LHCN-M2 (cell line): Measurements from ENCODE around the gene DLG1. TPM values are rescaled to one million over a fixed set of nuclear protein-coding genes. Genes with fewer than 3 reads are reported as not detected.
"Not testable (repeated sequence)": the region's sequence is repeated elsewhere in the genome, so short reads cannot be mapped to it uniquely, and the experiment has no call there.

Experiments used
- DNase-seq: peaks from one replicate; pipeline ENCODE4 v3.0.0-alpha.2; 2012; ENCODE audit warnings: low read depth
- total RNA-seq: library from RNA; depleted of rRNA; stranded (reverse); fragments of >200 nt; gene quantifications from 2 replicates; pipeline ENCODE4 v1.2.3, GENCODE V29; 2014

Gene DLG1
- total RNA-seq, 1 experiment from 2014 or later = 107 TPM

DNA sequence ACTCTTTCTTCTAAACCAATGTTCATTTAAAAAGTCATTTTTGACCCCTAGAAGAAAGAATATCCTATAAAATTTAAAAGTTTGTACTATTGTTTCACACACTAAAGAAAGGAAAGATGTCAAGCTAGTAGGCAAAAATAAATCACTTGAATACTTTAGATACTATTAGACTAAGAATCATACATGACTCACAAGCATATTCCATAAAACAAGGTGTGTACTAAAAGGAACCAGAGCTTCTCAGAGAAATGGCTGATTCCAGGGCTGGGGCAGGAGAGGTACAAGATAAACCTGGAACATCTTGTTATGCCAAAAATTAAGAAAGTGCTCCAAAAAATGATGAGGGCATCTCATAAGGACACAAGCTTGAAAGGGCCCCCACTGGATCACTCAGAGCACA lies 8.7 kb downstream of the DLG1 start:
- DNase-seq = no peak

DNA sequence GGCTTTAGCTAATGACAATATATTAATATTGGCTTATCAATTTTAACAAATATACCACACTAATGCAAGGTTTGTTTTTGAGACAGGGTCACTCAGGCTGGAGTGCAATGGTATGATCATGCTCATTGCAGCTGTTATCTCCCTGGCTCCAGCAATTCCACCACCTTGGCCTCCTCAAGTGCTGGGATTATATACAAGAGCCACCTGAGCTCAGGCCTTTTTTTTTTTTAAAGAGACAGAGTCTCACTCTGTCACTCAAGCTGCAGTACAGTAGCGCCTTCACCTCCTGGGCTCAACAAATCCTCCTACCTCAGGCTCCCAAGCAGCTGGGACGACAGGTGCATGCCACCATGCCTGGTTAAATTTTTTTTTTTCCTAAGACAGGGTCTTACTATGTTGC lies 11.7 kb downstream of the DLG1 start:
- DNase-seq = no peak

DNA sequence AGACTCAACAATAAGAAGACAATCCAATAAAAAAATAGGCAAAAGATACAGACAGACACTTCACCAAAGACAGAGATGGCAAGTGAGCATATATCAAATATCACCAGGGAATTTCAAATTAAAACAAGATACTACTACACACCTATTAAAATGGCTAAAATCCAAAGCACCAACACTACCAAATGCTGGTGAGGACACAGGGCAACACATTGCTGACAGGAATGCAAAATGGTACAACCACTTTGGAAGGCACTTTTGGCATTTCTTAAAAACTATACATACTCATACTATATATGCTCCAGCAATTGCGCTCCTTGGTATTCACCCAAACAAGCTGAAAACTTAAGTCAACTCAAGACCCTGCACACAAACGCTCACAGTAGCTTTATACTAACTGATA lies 12.9 kb downstream of the DLG1 start:
- no peak for DNase-seq

DNA sequence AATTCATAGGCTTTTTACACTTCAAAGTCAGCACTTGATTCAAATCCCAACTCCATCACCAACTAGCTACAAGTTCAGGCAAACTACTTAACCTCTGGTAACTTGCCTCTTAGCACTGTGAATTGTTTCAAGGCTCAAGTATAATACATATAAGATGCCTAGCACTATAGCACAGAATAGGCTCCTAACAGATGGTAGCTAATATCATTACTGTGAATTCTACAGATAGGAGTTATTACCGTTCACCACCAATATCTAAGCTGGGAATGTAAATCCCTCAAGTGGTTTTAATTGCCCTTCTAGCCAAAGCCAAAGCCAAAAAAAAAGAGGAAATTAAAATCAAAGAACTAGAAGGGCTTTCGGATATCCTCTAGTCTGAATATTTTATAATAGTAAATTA lies 15.4 kb downstream of the DLG1 start:
- no peak for DNase-seq

DNA sequence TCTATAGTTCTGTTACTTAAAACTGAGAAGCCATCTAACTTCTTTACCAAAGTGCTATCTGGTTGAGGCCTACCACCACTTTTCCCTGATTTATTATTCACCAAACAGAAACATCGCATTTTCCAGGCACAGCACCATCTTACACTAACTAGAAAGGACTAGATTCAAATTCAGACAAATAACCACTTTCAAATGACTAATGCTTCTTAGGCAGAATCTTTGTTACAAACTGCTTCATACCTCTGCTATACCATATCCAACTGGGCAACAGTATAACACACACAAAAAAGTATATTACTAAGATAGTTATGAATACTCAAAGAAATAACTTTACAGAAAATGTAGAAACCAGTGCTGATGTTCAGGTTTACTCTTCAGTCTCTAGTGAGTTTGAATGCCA lies 16.6 kb downstream of the DLG1 start:
- DNase-seq = no peak

DNA sequence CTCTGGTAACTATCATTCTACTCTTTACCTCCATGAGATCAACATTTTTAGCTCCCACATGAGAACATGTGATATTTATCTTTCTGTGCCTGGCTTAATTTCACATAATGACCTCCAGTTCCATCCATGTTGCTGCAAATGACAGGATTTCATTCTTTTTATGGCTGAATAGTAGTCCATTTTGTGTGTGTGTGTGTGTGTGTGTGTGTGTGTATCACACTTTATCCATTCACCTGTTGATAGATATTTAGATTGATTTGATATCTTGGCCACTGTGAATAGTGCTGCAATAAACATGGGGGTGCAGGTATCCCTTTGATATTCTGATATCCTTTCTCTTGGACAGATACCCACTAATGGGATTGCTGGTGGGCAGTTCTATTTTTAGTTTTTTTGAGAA lies 18.3 kb downstream of the DLG1 start:
- DNase-seq = no peak

DNA sequence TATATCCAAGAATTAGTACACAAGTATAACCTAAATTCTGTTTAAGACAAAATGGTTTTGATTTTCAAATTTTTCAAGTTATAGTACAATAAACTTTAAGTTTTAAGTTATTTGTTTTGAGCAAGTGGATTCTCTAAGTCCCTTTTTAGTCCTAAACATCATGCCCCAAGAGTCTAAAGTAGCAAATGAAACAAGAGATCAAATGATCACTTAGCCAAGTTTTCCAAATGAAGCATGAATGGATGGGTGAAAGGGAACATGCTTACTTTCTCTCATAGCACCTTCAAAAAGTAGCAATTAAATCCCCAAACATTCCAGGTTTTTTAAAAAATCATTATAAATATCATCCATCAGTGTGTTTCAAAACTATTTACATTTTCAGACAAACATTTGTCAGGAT lies 19.5 kb downstream of the DLG1 start:
- no peak for DNase-seq

DNA sequence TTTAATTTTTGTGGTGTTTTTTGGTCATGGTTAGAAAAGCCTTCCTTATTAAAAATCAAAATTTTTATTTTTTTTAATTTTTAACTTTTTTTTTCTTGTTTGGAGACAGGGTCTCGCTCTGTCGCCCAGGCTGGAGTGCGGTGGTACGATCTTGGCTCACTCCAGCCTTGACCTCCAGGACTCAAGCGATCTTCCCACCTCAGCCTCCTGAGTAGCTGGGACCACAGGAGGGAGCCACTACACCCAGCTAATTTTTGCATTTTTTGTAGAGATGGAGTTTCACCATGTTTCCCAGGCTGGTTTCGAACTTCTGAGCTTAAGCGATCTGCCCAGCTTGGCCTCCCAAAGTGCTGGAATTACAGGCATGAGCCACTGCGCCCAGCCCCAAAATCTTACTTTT lies 21.6 kb downstream of the DLG1 start:
- DNase-seq = not testable (repeated sequence)

DNA sequence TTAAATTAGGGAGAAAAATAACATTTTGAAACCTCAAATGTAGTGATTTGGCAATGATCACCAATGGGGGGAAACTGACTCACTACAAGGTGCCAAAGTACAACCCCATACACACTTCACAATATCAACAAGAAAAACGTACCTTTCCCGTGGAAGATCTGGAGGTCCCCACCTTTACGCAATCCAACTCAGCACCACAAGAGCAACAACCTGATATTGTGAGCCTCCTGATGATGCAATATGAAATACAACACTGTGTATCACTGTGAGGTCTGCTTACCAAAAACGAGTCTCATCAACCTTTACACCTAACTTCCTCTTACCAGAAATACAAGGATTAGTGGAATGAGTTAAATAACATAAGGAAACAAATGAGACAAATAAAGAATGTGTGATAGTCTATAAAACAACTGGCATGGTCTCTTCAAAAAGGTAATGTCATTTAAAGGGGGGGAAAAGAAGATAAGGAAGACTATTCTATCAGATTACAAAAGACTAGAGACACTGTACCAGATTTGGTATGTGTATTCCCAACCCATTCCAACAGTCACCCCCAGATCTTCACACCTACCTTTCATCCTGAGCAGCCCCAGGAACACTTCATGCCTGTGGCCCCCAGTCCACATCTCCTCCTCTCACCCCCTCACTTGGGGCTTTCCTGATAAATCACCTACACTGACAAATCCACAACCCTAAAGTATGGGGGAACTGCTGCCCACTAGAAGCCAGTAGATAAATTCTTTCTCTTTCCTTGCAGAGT lies 27.7 kb downstream of the DLG1 start:
- no peak for DNase-seq

DNA sequence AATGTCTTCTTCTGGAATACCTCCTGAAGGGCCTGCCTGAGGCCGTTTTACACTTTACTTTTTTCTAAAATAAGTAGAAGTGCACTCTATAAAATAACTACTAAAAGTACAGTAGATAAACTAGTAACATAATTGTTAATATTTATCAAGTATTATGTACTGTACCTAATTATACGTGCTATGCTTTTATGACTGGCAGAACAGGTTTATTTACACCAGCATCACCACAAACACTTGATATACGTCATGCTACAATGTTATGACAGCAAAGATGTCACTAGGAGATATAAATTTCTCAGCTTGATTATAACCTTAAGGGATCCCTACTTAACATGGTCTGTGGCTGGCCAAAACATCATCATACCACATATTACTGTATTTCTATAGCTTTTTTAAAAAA lies 29.4 kb downstream of the DLG1 start:
- no peak for DNase-seq

DNA sequence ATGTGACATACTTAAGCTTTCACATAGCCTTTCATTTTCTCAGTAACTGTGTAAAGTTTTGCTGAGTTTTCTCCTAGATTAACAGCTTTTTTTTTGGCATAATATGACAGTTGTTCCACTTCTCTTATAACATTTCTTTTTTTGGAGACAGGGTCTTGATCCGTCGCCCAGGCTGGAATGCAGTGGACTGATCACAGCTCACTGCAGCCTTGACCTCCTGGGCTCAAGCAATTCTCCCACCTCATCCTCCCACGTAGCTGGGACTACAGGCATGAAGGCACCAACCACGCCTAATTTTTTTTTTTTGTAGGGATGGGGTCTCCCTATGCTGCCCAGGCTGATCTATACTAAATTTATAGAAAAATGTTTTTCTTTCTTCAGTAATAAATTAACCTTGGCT lies 30.1 kb downstream of the DLG1 start:
- no peak for DNase-seq

DNA sequence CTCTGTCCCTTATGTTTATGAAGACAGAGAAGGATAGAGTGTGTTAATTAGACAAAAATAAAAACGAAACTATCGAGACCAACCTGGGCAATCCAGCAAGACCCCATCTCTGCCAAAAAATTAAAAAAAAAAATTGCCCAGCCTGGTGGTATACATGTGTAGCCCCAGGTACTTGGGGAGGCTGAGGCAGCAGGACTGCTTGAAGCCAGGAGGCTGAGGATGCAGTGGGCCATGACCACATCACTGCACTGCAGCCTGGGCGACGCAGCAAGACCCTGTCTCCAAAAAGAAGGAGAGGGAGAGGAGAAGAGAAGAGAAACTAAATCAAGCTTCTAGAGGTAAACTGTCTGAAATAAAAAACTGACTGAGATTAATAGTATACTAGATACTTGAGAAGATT lies 32.1 kb downstream of the DLG1 start:
- DNase-seq = no peak

DNA sequence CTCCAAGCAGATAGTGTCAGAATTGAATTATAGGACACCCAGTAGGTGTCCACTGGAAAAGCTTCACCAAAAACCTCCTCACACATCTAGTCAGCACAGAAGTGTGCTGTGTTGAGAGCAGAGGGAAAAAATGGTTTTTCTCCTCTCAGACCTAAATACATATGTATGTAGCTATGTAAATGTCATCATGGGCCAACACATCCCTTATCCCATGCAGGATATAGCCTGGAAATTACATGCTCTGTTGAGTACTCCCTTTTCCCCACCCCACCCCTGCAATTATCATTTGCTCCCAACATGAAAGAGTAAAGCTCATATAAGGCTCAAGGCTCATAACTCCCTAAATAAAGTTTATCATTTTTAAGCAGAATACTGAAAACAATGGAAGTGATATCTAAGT lies 35.7 kb downstream of the DLG1 start:
- no peak for DNase-seq

DNA sequence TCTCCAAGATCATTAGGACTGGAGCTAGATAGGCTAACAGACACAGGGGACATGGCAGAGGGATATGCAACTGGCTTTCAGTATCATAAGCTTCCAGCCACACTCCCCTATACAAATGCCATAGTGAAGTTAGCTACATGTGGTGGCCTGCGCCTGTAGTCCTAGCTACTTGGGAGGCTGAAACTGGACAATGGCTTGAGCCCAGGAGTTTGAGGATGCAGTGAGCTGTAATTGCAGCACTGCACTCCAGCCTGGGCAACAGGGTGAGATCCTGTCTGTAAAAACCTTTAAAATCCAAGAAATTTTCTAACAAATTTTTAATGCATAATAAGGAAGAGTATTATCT lies 37.3 kb downstream of the DLG1 start:
- no peak for DNase-seq

DNA sequence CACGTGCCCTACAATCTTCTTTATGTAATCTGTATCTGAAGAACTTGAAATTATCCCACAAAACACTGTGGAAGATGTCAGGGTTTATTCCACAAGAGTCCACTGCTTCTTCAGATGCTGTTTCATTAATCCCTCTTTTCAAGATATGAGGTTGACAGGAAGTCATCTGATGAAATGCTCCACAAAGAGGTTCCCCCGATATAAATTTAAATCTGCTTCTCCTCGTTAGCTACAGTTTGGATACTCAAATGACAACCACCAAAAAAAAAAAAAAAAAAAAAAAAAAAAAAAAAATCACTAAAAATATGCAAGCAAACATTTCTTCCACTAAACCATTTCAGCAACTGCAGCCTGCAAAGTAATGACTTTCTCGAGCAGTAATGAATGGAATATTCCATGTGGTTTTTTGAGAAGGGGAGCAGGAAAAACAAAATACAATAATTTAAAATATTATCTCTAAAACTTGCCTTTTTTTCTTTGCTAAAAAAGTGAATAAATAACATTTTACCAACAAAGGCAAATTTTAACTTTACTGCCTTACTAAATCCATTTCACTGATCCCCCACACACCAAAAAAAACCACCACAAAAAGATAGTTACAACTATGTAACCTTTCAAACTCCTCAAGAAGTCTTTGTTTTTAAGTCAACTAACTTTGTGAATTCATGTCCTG lies 37.8 kb downstream of the DLG1 start:
- no peak for DNase-seq

DNA sequence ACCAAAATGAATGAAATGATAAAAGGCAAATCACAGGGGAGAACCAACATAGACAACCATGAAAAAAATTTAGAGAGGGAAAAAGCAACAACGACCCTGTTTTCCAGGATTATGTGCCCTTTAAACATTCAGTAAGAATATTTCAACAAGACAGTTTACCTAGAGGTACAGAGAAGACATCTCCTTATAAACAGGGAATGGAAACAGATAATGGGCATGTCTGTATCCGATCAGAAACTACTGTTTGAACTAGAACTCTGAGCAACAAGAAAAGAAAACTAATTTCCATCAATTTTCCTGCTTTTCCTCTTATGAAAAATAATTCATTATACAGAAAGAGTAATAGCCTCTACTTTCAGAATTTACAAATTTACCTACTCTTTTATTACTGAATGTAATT lies 39.3 kb downstream of the DLG1 start:
- no peak for DNase-seq

DNA sequence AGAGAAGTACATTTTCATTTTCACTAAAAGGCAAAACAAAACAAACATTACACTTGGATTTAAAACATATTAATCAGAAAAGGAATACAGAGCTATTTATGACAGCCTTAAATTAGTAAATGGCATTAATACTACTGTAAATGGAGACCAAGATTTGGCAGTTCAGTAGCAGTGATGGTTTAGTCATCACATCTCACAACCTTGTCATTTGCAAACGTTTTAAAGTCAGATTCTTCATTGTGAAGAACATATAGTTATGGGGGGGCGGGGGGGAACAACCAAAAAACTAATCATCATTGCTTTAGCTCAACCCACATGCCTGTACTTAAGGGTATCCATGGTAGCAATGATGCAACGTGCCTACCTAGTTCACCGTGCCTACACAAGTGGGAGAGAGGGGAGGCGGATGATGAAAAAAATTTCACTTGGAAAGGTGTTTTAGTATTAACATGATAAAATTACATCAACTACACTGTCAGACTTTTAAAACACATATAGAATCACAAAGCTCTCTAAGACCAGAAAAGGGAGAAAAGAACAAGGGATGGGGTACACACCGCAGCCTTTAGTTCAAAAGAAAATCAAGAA lies 40.1 kb downstream of the DLG1 start:
- no peak for DNase-seq

DNA sequence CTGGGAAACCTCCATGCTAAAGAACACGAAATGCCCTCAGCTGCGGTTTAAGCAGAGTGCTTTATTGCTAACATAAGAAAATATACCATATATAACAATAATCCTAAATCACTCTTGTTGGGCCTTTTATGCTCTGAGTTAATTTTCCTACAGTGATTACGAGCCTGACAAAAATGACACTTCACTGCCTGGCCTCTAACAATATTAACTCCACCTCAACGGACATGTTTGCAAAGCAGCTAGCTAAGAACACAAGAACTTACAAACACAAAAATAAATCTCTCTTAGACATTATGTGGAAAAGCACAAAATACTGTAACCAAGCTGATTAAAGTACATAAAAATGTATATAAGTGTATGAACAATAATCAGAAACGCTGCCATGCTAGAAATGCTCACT lies 40.7 kb downstream of the DLG1 start:
- no peak for DNase-seq

DNA sequence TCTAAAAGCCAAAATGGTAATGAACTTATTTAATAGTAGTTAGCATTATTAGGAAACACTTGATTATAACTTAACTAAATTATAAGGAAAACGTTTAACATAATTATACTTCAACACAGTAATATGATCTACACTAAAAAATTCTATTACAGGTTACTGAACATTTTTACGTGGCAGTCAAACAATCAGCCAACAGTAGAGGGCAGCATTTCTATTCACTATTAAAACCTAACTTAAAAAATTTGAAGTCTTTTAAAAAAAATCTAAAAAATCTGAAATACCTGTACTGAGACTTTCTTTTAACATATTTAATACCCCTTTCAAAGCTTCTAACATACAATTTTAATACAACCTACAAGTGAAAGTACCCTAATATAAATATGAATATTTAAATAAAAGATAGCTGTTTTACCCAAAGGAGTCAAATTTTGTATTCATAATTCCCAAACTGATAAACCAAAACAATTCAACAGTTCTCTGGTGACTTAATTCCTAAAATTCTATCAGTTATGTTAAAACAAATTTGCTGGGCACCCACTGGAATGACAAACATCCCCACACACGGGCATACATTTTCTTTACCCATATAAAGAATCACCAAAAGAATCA lies 41.5 kb downstream of the DLG1 start:
- peak; percentile 48 for DNase-seq

DNA sequence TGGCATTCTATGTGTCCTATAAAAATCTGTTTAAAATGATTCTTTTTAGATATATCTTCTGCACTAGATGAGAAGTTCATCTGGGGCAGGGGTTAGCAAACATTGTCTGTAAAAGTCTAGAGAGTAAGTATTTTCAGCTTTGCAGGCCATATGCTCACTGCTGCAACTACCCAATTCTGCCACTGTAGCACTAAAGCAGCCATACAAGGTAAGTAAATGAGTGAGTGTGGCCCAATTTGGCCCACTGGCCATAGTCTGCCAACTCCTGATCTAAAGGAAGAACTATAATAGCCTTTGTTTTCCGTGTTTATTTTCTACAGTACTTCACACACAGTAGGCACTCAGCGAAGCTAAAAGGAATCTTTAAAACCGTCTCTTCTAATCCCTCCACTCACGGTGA lies 42.3 kb downstream of the DLG1 start:
- DNase-seq = no peak

DNA sequence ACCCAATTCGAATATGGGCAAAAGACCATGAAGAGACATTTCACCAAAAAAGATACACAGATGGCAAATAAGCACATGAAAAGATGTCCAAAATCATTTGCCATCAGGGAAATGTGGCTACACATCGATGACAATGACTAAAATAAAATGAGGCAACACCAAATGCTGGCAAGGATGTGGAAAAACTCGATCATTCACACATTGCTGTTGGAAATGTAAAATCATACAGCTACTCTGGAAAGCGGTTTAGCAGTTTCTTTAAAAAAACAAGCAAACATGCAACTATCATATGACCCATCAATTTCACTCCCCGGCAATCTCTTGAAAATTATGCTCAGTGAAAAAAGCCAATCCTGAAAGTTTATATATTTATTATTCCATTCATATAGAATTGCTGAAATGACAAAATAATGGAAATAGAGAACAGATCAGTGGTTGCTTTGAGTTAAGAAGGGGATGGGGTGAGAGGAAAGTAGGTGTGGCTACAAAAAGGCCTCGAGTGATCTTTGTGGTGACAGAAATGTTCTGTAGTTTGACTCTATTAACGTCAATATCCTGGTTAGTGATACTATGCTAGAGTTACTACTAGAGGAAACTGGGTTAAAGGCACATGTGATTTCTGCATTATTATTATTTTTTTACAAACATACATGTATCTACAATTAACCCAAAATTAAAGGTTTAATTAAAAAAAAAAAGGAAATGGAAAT lies 45.0 kb downstream of the DLG1 start:
- DNase-seq = no peak

DNA sequence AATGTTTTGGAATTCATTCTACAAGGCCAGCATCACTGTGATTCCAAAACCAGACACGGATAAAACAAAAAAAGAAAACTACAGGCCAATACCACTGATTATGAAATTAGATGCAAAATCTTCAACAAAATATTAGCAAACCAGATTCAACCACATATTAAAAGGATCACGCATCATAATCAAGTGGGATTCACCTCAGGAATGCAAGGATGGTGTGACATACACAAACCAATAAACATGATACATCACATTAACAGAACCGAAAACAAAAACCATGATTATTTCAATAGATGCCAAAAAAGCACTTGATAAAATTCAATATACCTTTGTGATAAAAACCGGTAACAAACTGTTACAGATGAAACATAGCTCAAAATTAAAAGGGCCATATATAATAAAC lies 48.9 kb downstream of the DLG1 start:
- DNase-seq = no peak
